Activated gamma-delta T cell treated with Interleukin-2 at 50 U/mL for 16 hours (primary cell): Measurements from ENCODE around the gene CLCN7.

Source experiments
- DNase-seq: peaks from one replicate; pipeline ENCODE4 v3.0.0-alpha.2; 2020

Gene CLCN7

GRCh38 chr16:1458977-1459341, 15.9 kb downstream of the CLCN7 start:
- no peak for DNase-seq

GRCh38 chr16:1458336-1458976, 16.4 kb downstream of the CLCN7 start:
- DNase-seq, result no peak

- DNase-seq, result no peak
Measured at GRCh38 chr16:1457489-1458245, 17.2 kb downstream of the CLCN7 start.

- no peak for DNase-seq
Measured at GRCh38 chr16:1456951-1457350, 17.9 kb downstream of the CLCN7 start.

GRCh38 chr16:1455190-1456171, 19.3 kb downstream of the CLCN7 start:
- no peak for DNase-seq

- DNase-seq, result no peak
Measured at GRCh38 chr16:1454561-1454960, 20.3 kb downstream of the CLCN7 start.

GRCh38 chr16:1453316-1453715, 21.5 kb downstream of the CLCN7 start:
- DNase-seq, result no peak

- no peak for DNase-seq
Measured at GRCh38 chr16:1452530-1452929, 22.3 kb downstream of the CLCN7 start.

- DNase-seq, result no peak
Measured at GRCh38 chr16:1451702-1452392, 23.0 kb downstream of the CLCN7 start.

GRCh38 chr16:1450841-1451240, 24.0 kb downstream of the CLCN7 start:
- DNase-seq, result no peak

- no peak for DNase-seq
Measured at GRCh38 chr16:1450218-1450617, 24.6 kb downstream of the CLCN7 start.

GRCh38 chr16:1449201-1449788, 25.5 kb downstream of the CLCN7 start:
- no peak for DNase-seq

- DNase-seq, result no peak
Measured at GRCh38 chr16:1448536-1449116, 26.2 kb downstream of the CLCN7 start.

GRCh38 chr16:1447965-1448364, 26.9 kb downstream of the CLCN7 start:
- DNase-seq, result no peak

GRCh38 chr16:1446296-1447080, 28.3 kb downstream of the CLCN7 start:
- no peak for DNase-seq

- no peak for DNase-seq
Measured at GRCh38 chr16:1445518-1446203, 29.2 kb downstream of the CLCN7 start.

GRCh38 chr16:1444730-1445517, 29.9 kb downstream of the CLCN7 start:
- no peak for DNase-seq

- no peak for DNase-seq
Measured at GRCh38 chr16:1443980-1444729, 30.7 kb downstream of the CLCN7 start, which contains the start of gene CCDC154. Gene CCDC154 (minus strand): TSS chr16:1444556. CDS start chr16:1444322, 234 bp downstream.
